K562 (cell line): ENCODE measurements around the gene CHTOP. TPM values are rescaled to one million over a fixed set of nuclear protein-coding genes. Genes with fewer than 3 reads are reported as not detected.
A peak's percentile ranks its signal among the peaks of the same experiment; 100 is the strongest.

ENCODE experiments used
- ADNP ChIP-seq: fragments of 200-800 bp; sonication (Bioruptor generic); IDR thresholded peaks from 2 replicates; pipeline ENCODE4 v1.6.1; 2016; ENCODE audit warnings: missing genetic modification characterization, missing compliant biosample characterization
- CCNT2 ChIP-seq: IDR thresholded peaks from 2 replicates; pipeline ENCODE4 v1.6.1; 2011; ENCODE audit warnings: borderline replicate concordance, low read depth, mild to moderate bottlenecking, moderate library complexity, mixed read lengths, low read length; ENCODE audit not compliant: insufficient read length; ENCODE audit errors: extremely low read depth
- CEBPG ChIP-seq, 3 experiments: fragments of 200-800 bp in 1 of 3; sonication (Bioruptor generic) in 1 of 3; sonication (generic) in 1 of 3; formaldehyde crosslinking in 1 of 3; IDR thresholded peaks in 2 of 3; conservative IDR thresholded peaks in 1 of 3; 2 replicates each; pipeline versions ENCODE4 v1.6.1 to v1.8.0; 2016 to 2022; ENCODE audit warnings: missing compliant biosample characterization in 2 of 3, missing genetic modification characterization in 2 of 3, mild to moderate bottlenecking in 1 of 3, missing genetic modification reagents in 1 of 3
- CHAMP1 ChIP-seq: fragments of 450-650 bp; IDR thresholded peaks from 2 replicates; pipeline ENCODE4 v1.6.1; 2016; ENCODE audit warnings: mild to moderate bottlenecking
- CTCF ChIP-seq, 3 experiments: IDR thresholded peaks in 2 of 3; conservative IDR thresholded peaks in 1 of 3; 2 replicates each; pipeline ENCODE4 v1.5.1; 2011 to 2012; ENCODE audit warnings: low read length in 3 of 3, mild to moderate bottlenecking in 3 of 3, control low read depth in 2 of 3, improper control_type of control experiment in 1 of 3, inconsistent platforms in 1 of 3, low read depth in 1 of 3, mixed read lengths in 1 of 3, moderate library complexity in 1 of 3; ENCODE audit not compliant: insufficient read depth in 2 of 3
- DDX20 ChIP-seq: fragments of 450-650 bp; IDR thresholded peaks from 2 replicates; pipeline ENCODE4 v1.6.1; 2016; ENCODE audit warnings: missing genetic modification characterization, low read depth, mild to moderate bottlenecking, missing compliant biosample characterization, moderate library complexity
- FOS ChIP-seq: IDR thresholded peaks from 3 replicates; pipeline ENCODE4 v1.6.1; 2011; ENCODE audit not compliant: insufficient read length; ENCODE audit errors: extremely low read depth
- FOXP4 ChIP-seq: sonication (generic); formaldehyde crosslinking; IDR thresholded peaks from 2 replicates; pipeline ENCODE4 v1.8.0; 2022; ENCODE audit warnings: mild to moderate bottlenecking, missing genetic modification reagents, borderline replicate concordance
- HNRNPH1 ChIP-seq: fragments of 200-400 bp; formaldehyde crosslinking; optimal IDR thresholded peaks from 2 replicates; pipeline ENCODE3; 2017; ENCODE audit warnings: low read depth, mild to moderate bottlenecking, low read length, moderate library complexity
- MEF2D ChIP-seq: conservative IDR thresholded peaks from 2 replicates; pipeline ENCODE4 v1.6.1; 2016; ENCODE audit warnings: low read depth, missing genetic modification characterization, missing compliant biosample characterization
- NRF1 ChIP-seq, 2 experiments: fragments of 450-650 bp; IDR thresholded peaks in 1 of 2; conservative IDR thresholded peaks in 1 of 2; 2 replicates each; pipeline ENCODE4 v1.6.1; 2014; ENCODE audit warnings: mild to moderate bottlenecking in 2 of 2
- RFX5 ChIP-seq: IDR thresholded peaks from 2 replicates; pipeline ENCODE4 v1.6.1; 2011; ENCODE audit warnings: low read depth, mild to moderate bottlenecking, improper control_type of control experiment, low read length
- SIN3A ChIP-seq, 2 experiments: fragments of 150-350 bp in 1 of 2; IDR thresholded peaks; 2 replicates each; pipeline ENCODE4 v1.6.1; 2011 to 2016; ENCODE audit warnings: borderline replicate concordance in 2 of 2, low read depth in 2 of 2, low read length in 2 of 2, mild to moderate bottlenecking in 2 of 2, moderate library complexity in 2 of 2; ENCODE audit not compliant: control insufficient read depth in 1 of 2
- SMAD3 ChIP-seq: fragments of 450-650 bp; formaldehyde crosslinking; conservative IDR thresholded peaks from 2 replicates; pipeline ENCODE4 v1.4.0; 2020; ENCODE audit warnings: mild to moderate bottlenecking
- SP2 ChIP-seq: IDR thresholded peaks from 2 replicates; pipeline ENCODE4 v1.6.1; 2011; ENCODE audit warnings: mild to moderate bottlenecking, low read depth, low read length, moderate library complexity; ENCODE audit not compliant: poor library complexity, severe bottlenecking; ENCODE audit errors: extremely low read depth
- YBX1 ChIP-seq: fragments of 450-650 bp; IDR thresholded peaks from 2 replicates; pipeline ENCODE4 v1.7.1; 2016; ENCODE audit warnings: mild to moderate bottlenecking
- ZNF217 ChIP-seq: sonication (generic); formaldehyde crosslinking; IDR thresholded peaks from 2 replicates; pipeline ENCODE4 v1.8.0; 2022; ENCODE audit warnings: mild to moderate bottlenecking, missing genetic modification reagents
- ZNF589 ChIP-seq: fragments of 200-800 bp; sonication (Bioruptor generic); IDR thresholded peaks from 2 replicates; pipeline ENCODE4 v1.6.1; 2016; ENCODE audit warnings: low read depth, missing genetic modification characterization, missing compliant biosample characterization
- polyA plus RNA-seq, 8 experiments: library from polyadenylated mRNA; depleted of rRNA in 4 of 8; stranded (reverse) in 5 of 8; unstranded in 3 of 8; fragments of >200 nt; fragmentation: Nextera tagmentation in 2 of 8; fragmentation: Illumina TruSeq in 1 of 8; extraction: Ambion mirVana in 2 of 8; extraction: Trizol in 1 of 8; gene quantifications; 2 replicates each; pipeline versions ENCODE4 v1.2.1 to v1.2.3, GENCODE V29; 2011 to 2014; ENCODE audit warnings: inconsistent platforms in 1 of 8, missing spikeins in 1 of 8
- total RNA-seq, 7 experiments: library from RNA; depleted of rRNA in 6 of 7; stranded (reverse); fragments of >200 nt in 6 of 7; fragmentation: Illumina TruSeq in 2 of 7; extraction: Trizol in 2 of 7; gene quantifications; 2 replicates each; pipeline versions ENCODE4 v1.2.1 to v1.2.3, GENCODE V29; 2011 to 2021; ENCODE audit warnings: low replicate concordance in 1 of 7

The CHTOP gene
- total and polyA plus RNA-seq, 9 of the 15 experiments (the other 6 are each of a cell fraction or from before 2014, with no cell fraction given) = 10.2 to 91.8 (median 60.8) TPM

GRCh38 chr1:153633754-153634665, at the start of gene CHTOP (continued):
- TF ChIP-seq YBX1 (no peak), ADNP (no peak), ZNF589 (CRISPR knock-in tag) (peak; percentile 80; the same call in 1 of the 2 replicates), CCNT2 (peak; percentile 44), FOS (no peak), FOXP4 (CRISPR knock-in tag) (peak; percentile 69; the same call in 1 of the 2 replicates), RFX5 (no peak), DDX20 (no peak), SIN3A (IDR thresholded peaks at IDR 0.05; ENCODE audit: borderline replicate concordance in 2 of 2, control insufficient read depth in 1 of 2, low read depth in 2 of 2, low read length in 2 of 2) (peak in 1 of 2 experiments; percentile 81; a peak in 2 of 4 replicates), HNRNPH1 (no peak), CHAMP1 (no peak), NRF1 (conservative IDR thresholded peaks at IDR 0.05 in 1 of 2, IDR thresholded peaks at IDR 0.05 in 1 of 2) (peak; percentile 99), SP2 (no peak), CEBPG (CRISPR knock-in tag; IDR thresholded peaks at IDR 0.05) (peak; percentile 68; the same call in 1 of the 2 replicates), CEBPG (tag; conservative IDR thresholded peaks at IDR 0.05 in 1 of 2, IDR thresholded peaks at IDR 0.05 in 1 of 2) (peak in 1 of 2 experiments; percentile 13; a peak in 1 of 4 replicates), SMAD3 (CRISPR knock-in tag) (no peak), MEF2D (tag) (0 out of 2 replicates have a peak, but pooled peaks have one; percentile 52), ZNF217 (CRISPR knock-in tag) (no peak), CTCF (IDR thresholded peaks at IDR 0.05 in 2 of 3, conservative IDR thresholded peaks at IDR 0.05 in 1 of 3; ENCODE audit: insufficient read depth in 2 of 3, low read depth in 1 of 3, low read length in 3 of 3) (no peak; a peak in 1 of 6 replicates)
